ENCODE data around the gene NCAPD2.

Gene NCAPD2

GRCh38 chr12:6559500-6559899, 65.6 kb downstream of the NCAPD2 start:
- no peak overlapping the region for H3K9ac ChIP-seq (ENCODE audit: low read length in 2 of 2)
- H3K36me3 ChIP-seq (ENCODE audit: control insufficient read depth in 2 of 2, insufficient read depth in 2 of 2, low read length in 2 of 2): peaks cover 43 to 44% of the 10 kb centered on the region in 2 donors
- no peak overlapping the region for H3K27ac ChIP-seq (ENCODE audit: low read length)
- no peaks in the 10 kb centered on the region for H3K27me3 ChIP-seq (ENCODE audit: control insufficient read depth in 1 of 2, insufficient read depth in 2 of 2, low read length in 2 of 2)
- no peaks in the 10 kb centered on the region for H3K9me3 ChIP-seq (ENCODE audit: control insufficient read depth in 2 of 2, low read length in 2 of 2)
- no peak overlapping the region for H3K4me3 ChIP-seq (ENCODE audit: low read length in 2 of 2)
- H3K4me1 ChIP-seq (ENCODE audit: control insufficient read depth, insufficient read depth, low read length): peaks cover 12% of the 10 kb centered on the region

- Histone ChIP-seq H3K36me3 (ENCODE audit: control insufficient read depth in 2 of 2, insufficient read depth in 2 of 2, low read length in 2 of 2) (peaks cover 44% of the 10 kb centered on the region in 2 donors), H3K9me3 (ENCODE audit: control insufficient read depth in 2 of 2, low read length in 2 of 2) (no peaks in the 10 kb centered on the region), H3K9ac (ENCODE audit: low read length in 2 of 2) (no peak overlapping the region), H3K27me3 (ENCODE audit: control insufficient read depth in 1 of 2, insufficient read depth in 2 of 2, low read length in 2 of 2) (no peaks in the 10 kb centered on the region), H3K4me1 (ENCODE audit: control insufficient read depth, insufficient read depth, low read length) (peaks cover 4% of the 10 kb centered on the region), H3K27ac (ENCODE audit: low read length) (no peak overlapping the region), H3K4me3 (ENCODE audit: low read length in 2 of 2) (no peak overlapping the region)
Observed at GRCh38 chr12:6560501-6561205, 66.8 kb downstream of the NCAPD2 start.

GRCh38 chr12:6562881-6563280, 69.0 kb downstream of the NCAPD2 start:
- Histone ChIP-seq H3K9ac (ENCODE audit: low read length in 2 of 2) (no peak overlapping the region), H3K27me3 (ENCODE audit: control insufficient read depth in 1 of 2, insufficient read depth in 2 of 2, low read length in 2 of 2) (no peaks in the 10 kb centered on the region), H3K4me1 (ENCODE audit: control insufficient read depth, insufficient read depth, low read length) (peaks cover 10% of the 10 kb centered on the region), H3K36me3 (ENCODE audit: control insufficient read depth in 2 of 2, insufficient read depth in 2 of 2, low read length in 2 of 2) (peaks cover 47% of the 10 kb centered on the region in 2 donors), H3K27ac (ENCODE audit: low read length) (no peak overlapping the region), H3K9me3 (ENCODE audit: control insufficient read depth in 2 of 2, low read length in 2 of 2) (no peaks in the 10 kb centered on the region), H3K4me3 (ENCODE audit: low read length in 2 of 2) (no peak overlapping the region)

GRCh38 chr12:6563448-6564050, 69.6 kb downstream of the NCAPD2 start:
- H3K4me1 ChIP-seq (ENCODE audit: control insufficient read depth, insufficient read depth, low read length): peaks cover 13% of the 10 kb centered on the region
- H3K4me3 ChIP-seq (ENCODE audit: low read length in 2 of 2): no peak overlapping the region
- H3K9me3 ChIP-seq (ENCODE audit: control insufficient read depth in 2 of 2, low read length in 2 of 2): no peaks in the 10 kb centered on the region
- H3K27me3 ChIP-seq (ENCODE audit: control insufficient read depth in 1 of 2, insufficient read depth in 2 of 2, low read length in 2 of 2): no peaks in the 10 kb centered on the region
- no peak overlapping the region for H3K27ac ChIP-seq (ENCODE audit: low read length)
- H3K9ac ChIP-seq (ENCODE audit: low read length in 2 of 2): no peak overlapping the region
- peaks cover 46 to 47% of the 10 kb centered on the region in 2 donors for H3K36me3 ChIP-seq (ENCODE audit: control insufficient read depth in 2 of 2, insufficient read depth in 2 of 2, low read length in 2 of 2)

DNA sequence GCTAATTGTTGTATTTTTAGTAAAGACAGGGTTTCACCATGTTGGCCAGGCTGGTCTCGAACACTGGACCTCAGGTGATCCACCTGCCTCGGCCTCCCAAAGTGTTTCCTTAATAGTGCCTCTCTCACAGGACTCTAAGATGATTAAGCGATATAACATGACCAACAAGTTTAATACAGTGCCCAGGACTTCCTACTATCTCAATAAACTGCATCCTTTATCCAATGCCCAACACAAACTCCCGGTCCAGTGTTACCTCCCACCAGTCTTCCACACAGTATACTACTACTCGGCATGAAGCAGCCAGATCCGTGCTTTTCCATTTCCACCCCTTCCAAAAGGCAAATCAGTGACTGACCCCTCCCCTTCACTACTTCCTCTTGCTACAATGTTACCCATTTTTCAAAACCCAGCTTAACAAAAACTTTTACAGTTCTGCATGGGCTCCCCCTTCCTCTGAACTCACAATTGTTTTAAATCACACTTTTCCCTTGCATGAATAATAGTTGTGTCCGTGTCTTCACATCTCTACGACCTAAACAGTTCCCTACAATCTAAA, 73.3 kb downstream of the NCAPD2 start:
- H3K9ac ChIP-seq (ENCODE audit: low read length in 2 of 2): peak overlapping the region; percentile 7 to 87
- H3K27me3 ChIP-seq (ENCODE audit: control insufficient read depth in 1 of 2, insufficient read depth in 2 of 2, low read length in 2 of 2): no peaks in the 10 kb centered on the region
- H3K4me1 ChIP-seq (ENCODE audit: control insufficient read depth, insufficient read depth, low read length): peaks cover 15% of the 10 kb centered on the region
- H3K9me3 ChIP-seq (ENCODE audit: control insufficient read depth in 2 of 2, low read length in 2 of 2): no peaks in the 10 kb centered on the region
- H3K27ac ChIP-seq (ENCODE audit: low read length): no peak overlapping the region
- H3K4me3 ChIP-seq (ENCODE audit: low read length in 2 of 2): peak overlapping the region; percentile 92 to 93
- peaks cover 33 to 41% of the 10 kb centered on the region in 2 donors for H3K36me3 ChIP-seq (ENCODE audit: control insufficient read depth in 2 of 2, insufficient read depth in 2 of 2, low read length in 2 of 2)

- Histone ChIP-seq H3K36me3 (ENCODE audit: control insufficient read depth in 2 of 2, insufficient read depth in 2 of 2, low read length in 2 of 2) (peaks cover 33 to 41% of the 10 kb centered on the region in 2 donors), H3K9ac (ENCODE audit: low read length in 2 of 2) (no peak overlapping the region), H3K4me3 (ENCODE audit: low read length in 2 of 2) (no peak overlapping the region), H3K27me3 (ENCODE audit: control insufficient read depth in 1 of 2, insufficient read depth in 2 of 2, low read length in 2 of 2) (no peaks in the 10 kb centered on the region), H3K4me1 (ENCODE audit: control insufficient read depth, insufficient read depth, low read length) (peaks cover 15% of the 10 kb centered on the region), H3K27ac (ENCODE audit: low read length) (no peak overlapping the region), H3K9me3 (ENCODE audit: control insufficient read depth in 2 of 2, low read length in 2 of 2) (no peaks in the 10 kb centered on the region)
Observed at GRCh38 chr12:6569312-6569711, 75.4 kb downstream of the NCAPD2 start.

DNA sequence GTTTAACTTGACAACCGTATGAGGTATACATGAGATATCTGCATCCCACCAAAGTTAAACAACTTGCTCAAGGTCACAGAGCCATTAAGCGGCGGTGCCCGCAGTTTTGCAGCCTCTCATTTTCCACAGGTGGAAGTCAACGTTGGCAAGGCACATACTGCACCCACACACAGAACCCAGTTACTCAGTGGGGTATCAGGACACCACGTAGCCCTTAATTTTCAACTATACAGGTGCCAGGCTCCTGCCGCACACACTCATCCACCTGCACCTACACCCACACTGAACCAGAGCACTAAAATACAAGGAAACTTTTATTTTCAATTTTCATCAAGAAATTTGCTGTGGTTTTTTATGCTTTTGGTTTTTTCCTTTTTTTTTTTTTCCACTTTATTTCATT, 75.9 kb downstream of the NCAPD2 start:
- Histone ChIP-seq H3K36me3 (ENCODE audit: control insufficient read depth in 2 of 2, insufficient read depth in 2 of 2, low read length in 2 of 2) (peaks cover 38 to 45% of the 10 kb centered on the region in 2 donors), H3K4me1 (ENCODE audit: control insufficient read depth, insufficient read depth, low read length) (peaks cover 15% of the 10 kb centered on the region), H3K4me3 (ENCODE audit: low read length in 2 of 2) (no peak overlapping the region), H3K27me3 (ENCODE audit: control insufficient read depth in 1 of 2, insufficient read depth in 2 of 2, low read length in 2 of 2) (no peaks in the 10 kb centered on the region), H3K27ac (ENCODE audit: low read length) (no peak overlapping the region), H3K9me3 (ENCODE audit: control insufficient read depth in 2 of 2, low read length in 2 of 2) (no peaks in the 10 kb centered on the region), H3K9ac (ENCODE audit: low read length in 2 of 2) (no peak overlapping the region)

- Histone ChIP-seq H3K9me3 (ENCODE audit: control insufficient read depth in 2 of 2, low read length in 2 of 2) (no peaks in the 10 kb centered on the region), H3K9ac (ENCODE audit: low read length in 2 of 2) (no peak overlapping the region), H3K27ac (ENCODE audit: low read length) (no peak overlapping the region), H3K4me3 (ENCODE audit: low read length in 2 of 2) (no peak overlapping the region), H3K4me1 (ENCODE audit: control insufficient read depth, insufficient read depth, low read length) (peaks cover 15% of the 10 kb centered on the region), H3K36me3 (ENCODE audit: control insufficient read depth in 2 of 2, insufficient read depth in 2 of 2, low read length in 2 of 2) (peaks cover 42 to 51% of the 10 kb centered on the region in 2 donors), H3K27me3 (ENCODE audit: control insufficient read depth in 1 of 2, insufficient read depth in 2 of 2, low read length in 2 of 2) (no peaks in the 10 kb centered on the region)
Observed at GRCh38 chr12:6570264-6570887, 76.5 kb downstream of the NCAPD2 start.

DNA sequence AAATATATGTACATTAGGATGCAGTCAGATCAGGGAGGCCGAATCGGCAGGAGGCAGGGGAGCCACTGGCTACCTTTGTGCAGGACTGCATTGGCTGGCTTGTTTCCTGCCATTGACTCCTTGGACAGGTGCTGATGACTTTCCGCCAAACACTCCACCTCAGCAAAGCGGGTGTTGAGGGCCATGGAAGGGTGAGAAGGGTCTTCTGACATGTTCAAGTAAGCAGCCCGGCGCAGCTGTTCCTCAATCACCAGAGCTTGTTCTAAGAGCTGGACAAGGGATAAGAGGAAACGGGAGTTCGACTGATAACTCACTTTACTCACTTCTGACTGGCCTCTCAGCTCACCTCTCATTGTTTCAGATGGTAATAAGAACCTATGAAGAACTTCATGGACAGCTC, 79.1 kb downstream of the NCAPD2 start:
- H3K9me3 ChIP-seq (ENCODE audit: control insufficient read depth in 2 of 2, low read length in 2 of 2): no peaks in the 10 kb centered on the region
- H3K4me1 ChIP-seq (ENCODE audit: control insufficient read depth, insufficient read depth, low read length): peaks cover 4% of the 10 kb centered on the region
- no peak overlapping the region for H3K27ac ChIP-seq (ENCODE audit: low read length)
- peaks cover 57 to 65% of the 10 kb centered on the region in 2 donors for H3K36me3 ChIP-seq (ENCODE audit: control insufficient read depth in 2 of 2, insufficient read depth in 2 of 2, low read length in 2 of 2)
- H3K9ac ChIP-seq (ENCODE audit: low read length in 2 of 2): no peak overlapping the region
- no peaks in the 10 kb centered on the region for H3K27me3 ChIP-seq (ENCODE audit: control insufficient read depth in 1 of 2, insufficient read depth in 2 of 2, low read length in 2 of 2)
- no peak overlapping the region for H3K4me3 ChIP-seq (ENCODE audit: low read length in 2 of 2)

DNA sequence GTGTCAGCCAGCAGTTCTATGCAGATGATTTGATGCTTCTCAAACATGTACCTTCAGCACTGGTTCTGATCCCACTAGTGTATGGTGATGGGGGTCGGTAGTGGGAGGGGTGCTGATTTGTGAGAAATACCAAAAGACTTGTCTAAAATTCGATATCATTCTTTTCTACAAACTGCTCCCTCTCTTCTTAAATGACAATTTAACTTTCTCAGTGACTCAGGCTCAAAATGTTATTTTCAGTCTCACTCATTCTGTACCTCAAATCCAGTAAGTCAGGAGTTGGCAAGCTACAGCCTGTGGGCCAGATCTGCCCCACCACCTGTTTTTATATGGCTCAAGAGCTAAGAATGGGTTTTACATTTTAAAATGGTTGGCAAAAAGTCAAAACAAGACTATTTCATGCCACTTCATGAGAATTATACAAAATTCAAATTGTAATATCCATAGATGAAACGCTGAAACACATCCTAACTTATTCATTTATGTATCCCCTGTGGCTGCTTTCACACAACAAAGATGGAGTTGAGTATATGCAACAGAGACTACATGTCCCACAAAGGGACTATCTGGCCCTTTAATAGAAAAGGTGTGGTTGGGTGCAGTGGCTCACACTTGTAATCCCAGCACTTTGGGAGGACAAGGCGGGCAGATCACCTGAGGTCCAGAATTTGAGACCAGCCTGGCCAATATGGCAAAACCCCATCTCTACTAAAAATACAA, 80.8 kb downstream of the NCAPD2 start:
- no peak overlapping the region for H3K27ac ChIP-seq (ENCODE audit: low read length)
- peaks cover 63 to 69% of the 10 kb centered on the region in 2 donors for H3K36me3 ChIP-seq (ENCODE audit: control insufficient read depth in 2 of 2, insufficient read depth in 2 of 2, low read length in 2 of 2)
- H3K9ac ChIP-seq (ENCODE audit: low read length in 2 of 2): no peak overlapping the region
- H3K4me1 ChIP-seq (ENCODE audit: control insufficient read depth, insufficient read depth, low read length): no peaks in the 10 kb centered on the region
- H3K27me3 ChIP-seq (ENCODE audit: control insufficient read depth in 1 of 2, insufficient read depth in 2 of 2, low read length in 2 of 2): no peaks in the 10 kb centered on the region
- H3K4me3 ChIP-seq (ENCODE audit: low read length in 2 of 2): no peak overlapping the region
- no peaks in the 10 kb centered on the region for H3K9me3 ChIP-seq (ENCODE audit: control insufficient read depth in 2 of 2, low read length in 2 of 2)
